ENCODE results near the gene TBL2.

The TBL2 gene

GRCh38 chr7:73626814-73627213 is 48.4 kb upstream of the TBL2 start (continued):
- TF ChIP-seq CTCF (tag by site-specific recombination; IDR thresholded peaks at IDR 0.05) = peak; percentile 41; the same call in 1 of the 2 replicates
- no peak for TF ChIP-seq ZNF221 (tag by site-specific recombination; IDR thresholded peaks at IDR 0.05; ENCODE audit: borderline replicate concordance)
- TF ChIP-seq ZNF530 (tag by site-specific recombination; IDR thresholded peaks at IDR 0.05; ENCODE audit: low read depth) = no peak
- TF ChIP-seq ZBTB44 (tag by site-specific recombination; IDR thresholded peaks at IDR 0.05) = no peak
- TF ChIP-seq ZNF600 (tag by site-specific recombination; IDR thresholded peaks at IDR 0.05) = 0 out of 2 replicates have a peak, but pooled peaks have one; percentile 12
- TF ChIP-seq ZIC2 (tag by site-specific recombination; IDR thresholded peaks at IDR 0.05) = no peak
- TF ChIP-seq GFI1B (tag by site-specific recombination; IDR thresholded peaks at IDR 0.05) = no peak
- TF ChIP-seq ZNF138 (tag by site-specific recombination; IDR thresholded peaks at IDR 0.05; ENCODE audit: borderline replicate concordance) = no peak
- no peak for TF ChIP-seq SP3 (tag by site-specific recombination; IDR thresholded peaks at IDR 0.05)
- TF ChIP-seq ZNF214 (tag by site-specific recombination; IDR thresholded peaks at IDR 0.05; ENCODE audit: borderline replicate concordance) = no peak
- TF ChIP-seq PBX3 (CRISPR knock-in tag; IDR thresholded peaks at IDR 0.05) = no peak
- TF ChIP-seq ZNF768 (tag by site-specific recombination; IDR thresholded peaks at IDR 0.05) = no peak
- TF ChIP-seq ZNF16 (tag by site-specific recombination; IDR thresholded peaks at IDR 0.05; ENCODE audit: low read depth) = no peak
- TF ChIP-seq ZNF544 (tag by site-specific recombination; IDR thresholded peaks at IDR 0.05) = no peak
- no peak for TF ChIP-seq ZNF280C (tag by site-specific recombination; IDR thresholded peaks at IDR 0.05)
- TF ChIP-seq ZFHX2 (tag by site-specific recombination; conservative IDR thresholded peaks at IDR 0.05) = peak; percentile 94
- no peak for TF ChIP-seq ZNF624 (tag by site-specific recombination; IDR thresholded peaks at IDR 0.05)
- no peak for TF ChIP-seq GLIS2 (tag by site-specific recombination; IDR thresholded peaks at IDR 0.05)
- TF ChIP-seq ZNF707 (tag by site-specific recombination; IDR thresholded peaks at IDR 0.05) = no peak
- TF ChIP-seq ZNF280D (tag by site-specific recombination; IDR thresholded peaks at IDR 0.05) = no peak
- TF ChIP-seq INSM2 (tag by site-specific recombination; IDR thresholded peaks at IDR 0.05) = no peak
- no peak for TF ChIP-seq ZSCAN16 (tag by site-specific recombination; IDR thresholded peaks at IDR 0.05)
- no peak for TF ChIP-seq ZNF645 (tag by site-specific recombination; IDR thresholded peaks at IDR 0.05)
- 0 out of 2 replicates have a peak, but pooled peaks have one; percentile 14 for TF ChIP-seq PRDM1 (tag by site-specific recombination; IDR thresholded peaks at IDR 0.05)
- TF ChIP-seq ZNF341 (tag by site-specific recombination; IDR thresholded peaks at IDR 0.05; ENCODE audit: low read depth) = peak; percentile 91
- TF ChIP-seq ZNF76 (tag by site-specific recombination; IDR thresholded peaks at IDR 0.05; ENCODE audit: borderline replicate concordance, low read depth) = no peak
- TF ChIP-seq ELK4 (IDR thresholded peaks at IDR 0.05; ENCODE audit: borderline replicate concordance, low read depth, low read length) = no peak
